ENCODE results near the gene DEAF1.

- TF ChIP-seq POLR2A (IDR thresholded peaks at IDR 0.05) (no peak), CTCF (IDR thresholded peaks at IDR 0.05) (no peak)
Measured at GRCh38 chr11:705646-706438, 10.8 kb upstream of the DEAF1 start, which contains the start of gene EPS8L2.
